ENCODE results near the gene TRIM37. TPM values are rescaled to one million over a fixed set of nuclear protein-coding genes. Genes with fewer than 3 reads are reported as not detected.

Gene TRIM37
- total and polyA plus RNA-seq, 4 donors = 5.4 to 12.9 (median 8.1) TPM

GRCh38 chr17:59121901-59122480 is 15.3 kb upstream of the TRIM37 start:
- Histone ChIP-seq H3K9me3 (ENCODE audit: control insufficient read depth in 4 of 4, low read length in 3 of 4) (no peaks in the 10 kb centered on the region), H3K4me1 (ENCODE audit: control insufficient read depth in 4 of 4, insufficient read depth in 4 of 4, low read length in 3 of 4) (no peaks in the 10 kb centered on the region), H3K36me3 (ENCODE audit: control insufficient read depth in 4 of 4, insufficient read depth in 3 of 4, low read depth in 1 of 4, low read length in 3 of 4) (peaks cover 0 to 2% (median 0%) of the 10 kb centered on the region in 4 donors), H3K27me3 (ENCODE audit: control insufficient read depth in 4 of 4, insufficient read depth in 4 of 4, low read length in 3 of 4) (no peaks in the 10 kb centered on the region), H3K4me3 (ENCODE audit: low read depth in 1 of 3, low read length in 3 of 3) (no peak overlapping the region), H3K9ac (ENCODE audit: low read depth in 1 of 2, low read length in 2 of 2) (no peak overlapping the region), H3K27ac (ENCODE audit: low read depth in 1 of 2, low read length in 2 of 2) (no peak overlapping the region)
- WGBS = 98% methylated on average over 9 of the region's 9 CpGs
- DNase-seq (ENCODE audit: low spot score) = no peak
- TF ChIP-seq GABPA (IDR thresholded peaks at IDR 0.05 in 1 of 2, conservative IDR thresholded peaks at IDR 0.05 in 1 of 2) (no peak), JUND (IDR thresholded peaks at IDR 0.05) (no peak), RXRA (IDR thresholded peaks at IDR 0.05) (no peak), EGR1 (IDR thresholded peaks at IDR 0.05; ENCODE audit: low read depth in 2 of 2) (no peak), MAX (IDR thresholded peaks at IDR 0.05) (no peak), ZBTB33 (IDR thresholded peaks at IDR 0.05) (no peak), REST (IDR thresholded peaks at IDR 0.05) (no peak), HNF4A (conservative IDR thresholded peaks at IDR 0.05) (no peak), ATF3 (IDR thresholded peaks at IDR 0.05) (no peak), NR2F2 (IDR thresholded peaks at IDR 0.05) (no peak), HNF4G (IDR thresholded peaks at IDR 0.05) (no peak), FOXA1 (IDR thresholded peaks at IDR 0.05) (no peak), FOXA2 (IDR thresholded peaks at IDR 0.05) (no peak), TAF1 (conservative IDR thresholded peaks at IDR 0.05) (no peak), SP1 (IDR thresholded peaks at IDR 0.05) (no peak), YY1 (IDR thresholded peaks at IDR 0.05) (no peak), CTCF (IDR thresholded peaks at IDR 0.05; ENCODE audit: low read depth, low read length, missing input control) (no peak), RAD21 (IDR thresholded peaks at IDR 0.05) (no peak)

Measured in liver (tissue), 9 donors.